Cardiac muscle cell (in vitro differentiated cells and primary cell): ENCODE results near the gene CRISPLD2. TPM values are rescaled to one million over a fixed set of nuclear protein-coding genes. Genes with fewer than 3 reads are reported as not detected.

Experiments used
- DNase-seq, 2 donors: peaks; one replicate each; pipeline versions ENCODE4 v3.0.0 to v3.0.0-alpha.2; 2010 to 2017; ENCODE audit warnings: low read depth in 1 of 2, low spot score in 1 of 2
- H3K27ac ChIP-seq: fragments of 200-600 bp; sonication (generic); 2 replicates; pipeline ENCODE4 v1.5.1; 2016
- H3K27me3 ChIP-seq: fragments of 200-600 bp; sonication (generic); 2 replicates; pipeline ENCODE4 v1.6.0; 2016; ENCODE audit warnings: control low read depth
- H3K36me3 ChIP-seq: fragments of 200-600 bp; sonication (generic); 2 replicates; pipeline ENCODE4 v1.5.1; 2016; ENCODE audit warnings: control low read depth
- H3K4me1 ChIP-seq: fragments of 200-600 bp; sonication (generic); 2 replicates; pipeline ENCODE4 v1.8.1; 2017; ENCODE audit warnings: low read depth, mild to moderate bottlenecking, mixed run types
- H3K4me3 ChIP-seq: fragments of 200-600 bp; sonication (generic); 2 replicates; pipeline ENCODE4 v1.5.1; 2016; ENCODE audit warnings: mild to moderate bottlenecking
- H3K9me3 ChIP-seq: fragments of 200-600 bp; sonication (generic); 2 replicates; pipeline ENCODE4 v1.5.1; 2017; ENCODE audit warnings: low read depth, mild to moderate bottlenecking, control low read depth
- CTCF ChIP-seq: IDR thresholded peaks from 2 replicates; pipeline ENCODE4 v1.5.1; 2012; ENCODE audit warnings: low read depth, mild to moderate bottlenecking, low read length
- polyA plus RNA-seq: library from polyadenylated mRNA; unstranded; fragments of >200 nt; fragmentation: Nextera tagmentation; extraction: Ambion mirVana; gene quantifications from 2 replicates; pipeline ENCODE4 v1.2.1, GENCODE V29; 2016
- total RNA-seq: library from RNA; depleted of rRNA; stranded (reverse); fragments of >200 nt; gene quantifications from 2 replicates; pipeline ENCODE4 v1.2.3, GENCODE V29; 2016

CRISPLD2 gene
- total and polyA plus RNA-seq, 2 experiments from 2014 or later: 0.91 to 1.7 TPM

DNA sequence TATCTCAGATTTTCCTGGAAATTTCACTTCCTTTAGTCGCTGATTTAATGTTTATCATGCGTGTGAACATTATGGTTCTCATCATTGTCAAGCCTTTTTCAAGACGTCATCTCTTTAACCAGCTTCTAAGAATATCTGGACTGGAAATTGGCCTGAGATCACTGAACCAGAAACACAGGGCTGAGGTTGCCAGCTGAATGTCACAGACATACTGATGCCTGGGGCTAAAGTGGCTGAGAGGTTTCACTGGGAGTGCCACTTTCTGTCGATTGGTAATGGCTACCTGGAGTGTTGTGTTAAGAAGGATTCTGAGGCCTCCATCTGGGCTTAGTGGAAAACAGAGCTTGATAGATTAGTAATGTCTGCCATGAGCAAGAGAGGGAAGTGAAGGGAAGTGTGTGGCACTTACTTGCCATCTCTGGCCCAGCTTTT is 54.2 kb downstream of the CRISPLD2 start:
- no peak overlapping the region for H3K27ac ChIP-seq
- no peak for TF ChIP-seq CTCF
- H3K4me3 ChIP-seq: no peak overlapping the region
- no peaks in the 10 kb centered on the region for H3K27me3 ChIP-seq
- no peaks in the 10 kb centered on the region for H3K9me3 ChIP-seq
- H3K36me3 ChIP-seq: no peaks in the 10 kb centered on the region
- H3K4me1 ChIP-seq: no peaks in the 10 kb centered on the region
- peak in 1 of 2 donors; percentile 21 for DNase-seq

DNA sequence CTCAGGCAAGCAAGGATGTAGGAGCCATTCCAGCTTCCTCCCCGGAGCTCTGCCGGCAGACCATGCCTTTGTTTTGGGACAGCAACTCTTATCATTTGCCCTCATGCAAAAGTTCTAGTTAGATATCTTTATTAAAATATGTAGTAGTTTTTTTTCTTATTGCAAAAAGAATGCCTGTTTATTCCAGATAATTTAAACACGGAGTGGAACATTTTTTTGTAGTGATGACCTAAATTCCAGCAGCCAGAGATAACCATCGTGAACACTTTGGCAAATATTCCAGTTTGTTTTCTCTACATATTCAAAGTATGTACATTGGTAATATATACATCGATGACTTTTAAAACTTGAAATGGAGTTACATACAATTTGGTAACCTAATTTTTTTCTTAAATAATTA is 54.8 kb downstream of the CRISPLD2 start:
- H3K4me1 ChIP-seq: no peaks in the 10 kb centered on the region
- TF ChIP-seq CTCF: no peak
- H3K27me3 ChIP-seq: no peaks in the 10 kb centered on the region
- H3K4me3 ChIP-seq: no peak overlapping the region
- no peak overlapping the region for H3K27ac ChIP-seq
- no peaks in the 10 kb centered on the region for H3K9me3 ChIP-seq
- peak in 1 of 2 donors; percentile 29 for DNase-seq
- no peaks in the 10 kb centered on the region for H3K36me3 ChIP-seq

GRCh38 chr16:84874983-84875382 is 55.2 kb downstream of the CRISPLD2 start:
- no peak for DNase-seq
- Histone ChIP-seq H3K9me3 (no peaks in the 10 kb centered on the region), H3K4me3 (no peak overlapping the region), H3K27me3 (no peaks in the 10 kb centered on the region), H3K27ac (no peak overlapping the region), H3K4me1 (no peaks in the 10 kb centered on the region), H3K36me3 (no peaks in the 10 kb centered on the region)
- TF ChIP-seq CTCF: no peak

DNA sequence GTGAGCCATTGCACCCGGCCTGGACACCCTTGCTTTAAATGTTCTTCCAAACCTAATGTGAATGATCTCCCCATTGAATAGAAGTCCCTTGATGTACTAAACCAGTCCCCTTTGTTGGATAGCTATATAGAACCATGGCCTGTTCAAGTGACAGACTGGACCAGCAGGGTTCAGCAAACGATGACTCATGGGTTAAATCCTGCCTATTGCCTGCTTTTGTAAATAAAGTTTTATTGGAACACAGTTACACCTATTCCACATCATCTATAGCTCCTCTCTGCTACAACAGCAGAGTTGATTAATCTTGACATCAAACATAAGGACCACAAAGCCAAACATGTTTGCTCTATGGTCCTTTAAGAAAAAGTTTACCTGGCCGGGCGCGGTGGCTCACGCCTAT is 56.1 kb downstream of the CRISPLD2 start:
- no peak for TF ChIP-seq CTCF
- no peak for DNase-seq
- no peaks in the 10 kb centered on the region for H3K36me3 ChIP-seq

DNA sequence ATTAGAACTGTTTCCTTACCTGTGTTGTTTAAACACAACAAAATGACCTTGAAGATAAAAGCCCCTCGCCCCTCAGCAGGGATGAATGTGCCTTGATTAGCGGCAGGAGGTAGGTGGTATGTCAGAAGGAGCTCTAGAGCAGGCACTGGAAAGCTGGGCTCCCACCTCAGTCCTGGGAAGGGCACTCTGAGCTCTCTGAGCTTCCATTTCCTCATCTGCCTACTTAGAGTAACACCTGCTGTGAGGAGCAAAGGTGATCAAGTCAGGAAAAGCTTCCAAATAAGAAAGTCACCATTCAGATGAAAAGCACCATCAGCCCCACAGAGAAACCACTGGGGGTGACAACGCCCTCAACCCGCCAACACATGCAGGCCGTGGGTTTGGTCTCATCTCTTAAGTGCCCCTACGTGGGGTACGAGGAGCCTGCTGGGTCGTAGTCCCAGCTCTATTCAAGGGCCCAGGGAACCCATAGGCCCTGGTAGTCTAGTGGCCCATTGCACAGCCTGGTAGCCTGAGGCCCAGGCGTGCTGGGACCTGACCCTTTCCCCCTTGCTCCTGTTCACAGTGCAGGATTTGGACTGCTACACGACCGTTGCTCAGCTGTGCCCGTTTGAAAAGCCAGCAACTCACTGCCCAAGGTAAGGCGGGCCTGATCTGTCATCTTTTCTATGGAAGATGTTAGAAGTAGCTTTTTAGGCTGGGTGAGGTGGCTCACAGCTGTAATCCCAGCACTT is 57.3 kb downstream of the CRISPLD2 start:
- DNase-seq: no peak

More for the DNA sequence above, 56.1 kb downstream of the CRISPLD2 start:
- Histone ChIP-seq H3K4me3 (no peak overlapping the region), H3K4me1 (no peaks in the 10 kb centered on the region), H3K27ac (no peak overlapping the region), H3K27me3 (no peaks in the 10 kb centered on the region), H3K9me3 (no peaks in the 10 kb centered on the region)

More for the DNA sequence above, 57.3 kb downstream of the CRISPLD2 start:
- H3K27ac ChIP-seq: no peak overlapping the region
- no peaks in the 10 kb centered on the region for H3K27me3 ChIP-seq
- TF ChIP-seq CTCF: no peak
- no peak overlapping the region for H3K4me3 ChIP-seq
- no peaks in the 10 kb centered on the region for H3K4me1 ChIP-seq
- no peaks in the 10 kb centered on the region for H3K9me3 ChIP-seq
- no peaks in the 10 kb centered on the region for H3K36me3 ChIP-seq
